ENCODE data around the gene DTWD1. TPM values are rescaled to one million over a fixed set of nuclear protein-coding genes. Genes with fewer than 3 reads are reported as not detected.
"Not testable (repeated sequence)": the region's sequence is repeated elsewhere in the genome, so short reads cannot be mapped to it uniquely, and the experiment has no call there.

DTWD1 gene
- total RNA-seq, 1 donor from 2014 or later, result 29.3 TPM

DNA sequence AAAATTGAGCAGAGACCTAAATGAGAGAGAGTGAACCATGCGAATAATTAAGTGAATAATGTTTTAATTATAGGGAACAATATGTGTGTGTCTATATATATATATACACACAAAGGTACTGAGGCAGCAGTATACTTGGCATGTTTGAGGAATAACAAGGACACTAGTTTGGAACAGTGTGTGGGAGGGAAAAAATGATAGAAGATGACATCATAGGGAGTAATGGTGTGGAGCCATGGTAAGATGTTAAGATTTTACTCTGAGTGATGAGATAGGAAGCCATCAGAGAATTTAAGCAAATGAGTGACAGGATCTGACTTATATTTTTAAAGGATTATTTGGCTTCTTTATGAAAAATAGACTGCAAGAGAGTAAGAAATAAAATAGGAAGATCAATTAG lies 29.1 kb downstream of the DTWD1 start:
- no peak overlapping the region for H3K4me3 ChIP-seq
- peaks cover 11% of the 10 kb centered on the region for H3K9me3 ChIP-seq
- no peak for TF ChIP-seq CTCF (IDR thresholded peaks at IDR 0.05)
- intact Hi-C loops (cut with DNase I), result no loop called here
- DNase-seq, result no peak
- no peaks in the 10 kb centered on the region for H3K4me1 ChIP-seq
- no peak for ATAC-seq
- no peaks in the 10 kb centered on the region for H3K36me3 ChIP-seq
- no peaks in the 10 kb centered on the region for H3K27me3 ChIP-seq
- no peak overlapping the region for H3K27ac ChIP-seq

- intact Hi-C loops (cut with DNase I), result no loop called here
- Histone ChIP-seq H3K4me1 (no peaks in the 10 kb centered on the region), H3K36me3 (no peaks in the 10 kb centered on the region), H3K27me3 (no peaks in the 10 kb centered on the region), H3K9me3 (peaks cover 11% of the 10 kb centered on the region), H3K27ac (no peak overlapping the region), H3K4me3 (no peak overlapping the region)
- no peak for TF ChIP-seq CTCF (IDR thresholded peaks at IDR 0.05)
- no peak for DNase-seq
- ATAC-seq, result no peak
Observed at GRCh38 chr15:49650676-49651075, 29.8 kb downstream of the DTWD1 start.

DNA sequence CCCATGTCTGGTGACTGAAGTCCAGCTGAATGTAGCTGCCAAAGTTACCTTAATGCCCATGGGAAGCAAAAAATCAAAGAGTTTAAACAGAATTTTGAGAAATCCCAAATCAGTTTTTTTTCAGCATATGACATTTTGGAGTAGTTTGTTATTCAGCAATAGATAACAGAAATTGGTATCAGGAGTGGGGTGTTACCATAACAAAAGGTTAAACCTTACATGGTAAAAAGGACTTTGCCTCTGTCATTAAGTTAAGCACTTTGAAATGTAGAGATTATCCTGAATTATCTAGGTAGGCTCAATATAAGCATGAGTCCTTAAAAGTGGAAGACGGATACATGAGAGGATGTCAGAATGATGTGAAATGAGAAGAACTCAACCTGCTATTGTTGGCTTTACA lies 32.1 kb downstream of the DTWD1 start:
- peaks cover 11% of the 10 kb centered on the region for H3K9me3 ChIP-seq
- H3K27ac ChIP-seq, result no peak overlapping the region
- no peaks in the 10 kb centered on the region for H3K4me1 ChIP-seq
- intact Hi-C loops (cut with DNase I), result no loop called here
- H3K36me3 ChIP-seq, result no peaks in the 10 kb centered on the region
- no peaks in the 10 kb centered on the region for H3K27me3 ChIP-seq
- no peak for DNase-seq
- ATAC-seq, result no peak
- H3K4me3 ChIP-seq, result no peak overlapping the region
- TF ChIP-seq CTCF (IDR thresholded peaks at IDR 0.05), result no peak

DNA sequence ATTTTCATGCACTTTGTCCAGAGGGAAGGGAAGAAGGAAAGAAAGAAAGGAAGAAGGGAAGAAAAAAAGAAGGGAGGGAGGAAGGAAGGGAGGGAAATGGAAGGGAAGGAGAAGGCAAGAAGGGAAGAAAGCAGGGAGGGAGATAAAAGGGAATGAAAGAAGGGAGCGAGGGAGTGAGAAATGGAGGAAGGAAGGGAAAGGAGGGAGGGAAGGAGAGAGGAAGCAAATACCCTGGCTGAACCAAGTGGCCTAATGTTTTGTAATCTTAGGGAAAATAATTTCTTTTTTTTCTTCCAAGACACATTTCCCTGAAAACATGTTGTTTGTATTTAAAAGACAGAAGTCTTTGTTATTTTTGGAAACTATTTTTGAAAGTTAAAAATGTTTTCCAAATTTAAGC lies 35.9 kb downstream of the DTWD1 start:
- ATAC-seq (no peak), DNase-seq (no peak)
- Histone ChIP-seq H3K27me3 (no peaks in the 10 kb centered on the region), H3K4me3 (no peak overlapping the region), H3K36me3 (no peaks in the 10 kb centered on the region), H3K9me3 (peaks cover 11% of the 10 kb centered on the region), H3K4me1 (no peaks in the 10 kb centered on the region), H3K27ac (no peak overlapping the region)
- TF ChIP-seq CTCF (IDR thresholded peaks at IDR 0.05), result no peak
- intact Hi-C loops (cut with DNase I), result no loop called here

GRCh38 chr15:49664716-49665115 lies 43.9 kb downstream of the DTWD1 start:
- Histone ChIP-seq H3K4me3 (no peak overlapping the region), H3K27ac (no peak overlapping the region), H3K4me1 (no peaks in the 10 kb centered on the region), H3K27me3 (no peaks in the 10 kb centered on the region), H3K36me3 (no peaks in the 10 kb centered on the region), H3K9me3 (no peaks in the 10 kb centered on the region)
- DNase-seq, result no peak
- no peak for TF ChIP-seq CTCF (IDR thresholded peaks at IDR 0.05)
- intact Hi-C loops (cut with DNase I), result no loop called here
- ATAC-seq, result no peak

DNA sequence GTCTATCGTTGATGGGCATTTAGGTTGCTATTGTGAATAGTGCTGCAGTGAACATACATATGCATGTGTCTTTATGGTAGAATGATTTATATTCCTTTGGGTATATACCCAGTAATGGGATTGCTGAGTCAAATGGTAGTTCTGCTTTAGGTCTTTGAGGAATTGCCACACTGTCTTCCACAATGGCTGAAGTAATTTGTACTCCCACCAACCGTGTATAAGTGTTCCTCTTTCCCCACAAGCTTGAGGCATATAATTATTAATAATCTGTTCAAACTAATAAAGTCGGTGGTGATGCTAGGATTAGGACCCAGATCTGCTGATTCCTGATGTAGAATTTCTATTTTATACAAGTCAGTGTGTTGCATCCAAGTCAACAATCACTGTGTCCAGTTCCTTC lies 45.6 kb downstream of the DTWD1 start:
- H3K4me3 ChIP-seq; H3K36me3 ChIP-seq; H3K27ac ChIP-seq; H3K4me1 ChIP-seq; DNase-seq; H3K27me3 ChIP-seq; ATAC-seq; intact Hi-C loops (cut with DNase I); H3K9me3 ChIP-seq: not testable (repeated sequence)
